Ovary (tissue), 10 donors: ENCODE measurements around the gene RPL37. TPM values are rescaled to one million over a fixed set of nuclear protein-coding genes. Genes with fewer than 3 reads are reported as not detected.
A peak's percentile ranks its signal among the peaks of the same experiment; 100 is the strongest.
"Not testable (repeated sequence)": the region's sequence is repeated elsewhere in the genome, so short reads cannot be mapped to it uniquely, and the experiment has no call there.

Source experiments
- DNase-seq, 5 donors: peaks; one replicate each; pipeline ENCODE4 v3.0.0-alpha.2; 2019 to 2020
- H3K27ac ChIP-seq, 2 donors: fragments of 200-600 bp; one replicate each; pipeline versions ENCODE4 v1.5.1 to v1.8.0; 2019 to 2022
- H3K27me3 ChIP-seq: fragments of 200-600 bp; one replicate; pipeline ENCODE4 v1.8.0; 2022
- H3K36me3 ChIP-seq: fragments of 200-600 bp; sonication (generic); one replicate; pipeline ENCODE4 v1.5.1; 2019
- H3K4me1 ChIP-seq: one replicate; pipeline ENCODE4 v1.8.1; 2013; ENCODE audit warnings: mild to moderate bottlenecking, moderate library complexity; ENCODE audit not compliant: insufficient read depth
- H3K4me3 ChIP-seq: fragments of 200-600 bp; sonication (generic); one replicate; pipeline ENCODE4 v1.5.1; 2017
- H3K9me3 ChIP-seq, 2 donors: fragments of 200-600 bp in 1 of 2; sonication (generic) in 1 of 2; one replicate each; pipeline versions ENCODE4 v1.5.1 to v1.8.1; 2013 to 2019; ENCODE audit warnings: mild to moderate bottlenecking in 1 of 2, moderate library complexity in 1 of 2
- CTCF ChIP-seq, 3 donors: fragments of 450-650 bp in 2 of 3; fragments of 200-600 bp in 1 of 3; IDR thresholded peaks; one replicate each; pipeline versions ENCODE4 v1.5.1 to v1.8.0; 2016 to 2022; ENCODE audit warnings: antibody characterized with exemption in 3 of 3, mild to moderate bottlenecking in 1 of 3
- EP300 ChIP-seq: sonication (generic); formaldehyde crosslinking; IDR thresholded peaks from one replicate; pipeline ENCODE4 v1.6.1; 2017; ENCODE audit warnings: antibody characterized with exemption
- POLR2A ChIP-seq: fragments of 450-650 bp; IDR thresholded peaks from one replicate; pipeline ENCODE4 v1.6.1; 2017; ENCODE audit warnings: antibody characterized with exemption, mild to moderate bottlenecking, moderate library complexity
- WGBS, 3 donors: extraction: QIAGEN DNeasy Blood & Tissue Kit in 1 of 3; methylation state at CpG; one replicate each; pipeline versions ENCODE4 v1.1.5 to v1.1.7; 2013 to 2017; 5-methylcytosine and 5-hydroxymethylcytosine counted together
- intact Hi-C, 4 donors: fragments of 100-400 bp; cut with DNase I; formaldehyde crosslinking; loops; one replicate each; pipeline versions ENCODE4 v1.11.0 to v1.15.1; 2022 to 2023
- long read RNA-seq, 3 donors: library from polyadenylated mRNA in 2 of 3; unstranded in 2 of 3; transcript quantifications; one replicate each; pipeline ENCODE4 v2.0.0 and lab custom pipeline, GENCODE V29; 2021 to 2026
- polyA plus RNA-seq, 2 donors: library from polyadenylated mRNA; stranded (reverse); fragments of 200-250 nt in 1 of 2; fragments of 350-450 nt in 1 of 2; fragmentation: Illumina TruSeq in 1 of 2; extraction: RNeasy Lipid Tissue Mini Kit (QIAGEN cat#74804) in 1 of 2; gene quantifications; one replicate each; pipeline ENCODE4 v1.2.3, GENCODE V29; 2013 to 2014
- total RNA-seq, 7 donors: library from RNA; depleted of rRNA in 2 of 7; stranded (reverse); fragments of >200 nt in 2 of 7; fragmentation: NEBNext Ultra II Directional in 3 of 7; extraction: Animal tissue kit (Norgen Biotek cat#: 25700) in 3 of 7; gene quantifications; one replicate each; pipeline versions ENCODE4 v1.1.0 to v1.2.4, GENCODE V29; 2016 to 2023
- donor health status: DM: no; HTN: no; CAD: no; lungs with moderate emphysema.
- donor health status: DM: no; HTN: no; CAD: no.
- donor health status: Bipolar disorder and iron deficiency.
- donor health status: DM: yes; HTN: yes; CAD: no.
- donor health status: DM: no; HTN: no; CAD: no.
- donor health status: DM: yes; HTN: yes; CAD: no.

The RPL37 gene
- 1,000 to 10,000 TPM in 5 of 7 donors, 100 to 1,000 TPM in 2; 686 to 2,915 (median 2,215) TPM for total RNA-seq
- polyA plus RNA-seq, result 1,000 to 10,000 TPM; 3,355 to 4,164 TPM
- long read RNA-seq, donor 1, full-length matches to known transcripts, result 55 of 223 reads
- long read RNA-seq, donor 1, partial matches to known transcripts, result 92 of 223 reads
- long read RNA-seq, donor 1, other reads (novel, unspliced or antisense), result 76 of 223 reads
- long read RNA-seq, donor 2, full-length matches to known transcripts, result 461 of 670 reads
- long read RNA-seq, donor 2, partial matches to known transcripts, result 185 of 670 reads
- long read RNA-seq, donor 2, other reads (novel, unspliced or antisense), result 24 of 670 reads
- long read RNA-seq, donor 3, full-length matches to known transcripts, result 236 of 2,681 reads
- long read RNA-seq, donor 3, partial matches to known transcripts, result 2,427 of 2,681 reads
- long read RNA-seq, donor 3, other reads (novel, unspliced or antisense), result 18 of 2,681 reads

DNA sequence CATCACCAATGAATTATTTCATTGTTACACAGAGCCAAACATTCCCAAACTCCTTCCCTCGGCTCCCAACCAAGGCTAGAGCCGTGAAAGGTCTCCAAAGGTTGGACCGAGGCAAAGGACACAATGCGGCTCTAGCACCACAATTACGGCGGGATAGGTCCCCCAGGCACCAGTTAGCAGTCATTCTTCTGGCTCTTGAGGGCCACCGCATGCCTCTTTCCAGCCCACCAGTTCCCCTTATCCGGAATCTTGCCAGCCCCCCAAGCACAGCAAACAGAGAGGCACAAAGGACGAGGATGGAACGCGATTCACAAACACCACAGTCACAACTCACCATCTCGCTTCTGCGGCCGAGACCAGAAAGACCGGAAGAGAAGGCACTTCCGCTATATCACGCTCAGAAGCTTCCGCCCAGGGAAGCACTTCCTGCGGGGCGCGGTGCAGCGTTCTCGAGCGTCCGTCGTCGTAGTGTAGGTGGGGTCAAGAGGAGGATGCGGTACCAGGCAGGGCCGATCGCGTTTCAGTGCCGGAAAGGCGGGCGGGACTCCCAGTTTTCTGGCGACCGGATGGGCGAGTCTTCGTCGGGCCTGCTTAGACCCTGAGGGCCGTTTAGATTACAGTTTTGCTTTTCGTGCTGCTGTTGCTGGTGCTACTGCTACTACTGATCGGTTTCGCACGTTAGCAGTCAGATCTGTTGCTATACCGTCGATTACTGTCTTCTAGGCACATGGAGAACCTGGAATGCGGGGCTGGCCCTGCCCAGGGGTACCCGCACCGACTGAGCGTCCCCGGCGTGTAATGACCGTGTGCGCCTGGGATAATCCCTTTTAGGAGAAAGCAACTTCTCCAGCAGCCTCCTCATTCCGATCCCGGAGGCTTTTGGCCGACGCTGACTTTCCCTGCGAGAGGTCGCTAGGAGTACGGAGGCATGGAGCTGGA lies at the start of gene RPL37:
TSS of gene RPL37 (minus strand) at position 374 of the 939 bp plus-strand sequence. CDS start at position 337, 37 bp downstream.
- TF ChIP-seq POLR2A (peak; percentile 80), CTCF (IDR thresholded peaks at IDR 0.05) (no peak)
- Histone ChIP-seq H3K36me3 (no peaks in the 10 kb centered on the region), H3K4me3 (peak within 1 kb of the TSS; percentile 72), H3K4me1 (peaks cover 2% of the 10 kb centered on the region), H3K27me3 (no peaks in the 10 kb centered on the region), H3K27ac (peak within 1 kb of the TSS; percentile 90 to 92), H3K9me3 (no peaks in the 10 kb centered on the region)
- DNase-seq, result peak; percentile 95 to 97 (median 96)
- WGBS, 3 donors, result 1% methylated on average over 61 of the region's 61 CpGs
- intact Hi-C loops, result loop anchor here in 1 of 4 donors (10.0 kb wide), 1 partner anchor 80 kb away; the partner anchor contains the start of gene TTC33

DNA sequence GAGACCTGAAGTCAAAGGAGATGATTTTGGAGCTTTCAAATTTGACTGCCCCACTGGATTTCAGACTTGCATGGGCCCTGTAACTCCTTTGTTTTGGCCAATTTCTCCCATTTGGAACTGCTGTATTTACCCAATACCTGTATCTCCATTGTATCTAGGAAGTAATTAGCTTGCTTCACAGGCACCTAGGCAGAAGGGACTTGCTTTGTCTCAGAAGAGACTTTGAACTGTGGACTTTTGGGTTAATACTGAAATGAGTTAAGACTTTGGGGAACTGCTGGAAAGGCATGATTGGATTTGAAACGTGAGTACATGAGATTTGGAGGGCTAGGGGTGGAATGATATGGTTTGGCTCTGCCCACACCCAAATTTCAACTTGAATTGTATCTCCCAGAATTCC lies 48.0 kb upstream of the RPL37 start:
- intact Hi-C loops, result loop anchor here in 1 of 4 donors (5.0 kb wide), 1 partner anchor 131 kb away; no protein-coding TSS in a partner anchor

DNA sequence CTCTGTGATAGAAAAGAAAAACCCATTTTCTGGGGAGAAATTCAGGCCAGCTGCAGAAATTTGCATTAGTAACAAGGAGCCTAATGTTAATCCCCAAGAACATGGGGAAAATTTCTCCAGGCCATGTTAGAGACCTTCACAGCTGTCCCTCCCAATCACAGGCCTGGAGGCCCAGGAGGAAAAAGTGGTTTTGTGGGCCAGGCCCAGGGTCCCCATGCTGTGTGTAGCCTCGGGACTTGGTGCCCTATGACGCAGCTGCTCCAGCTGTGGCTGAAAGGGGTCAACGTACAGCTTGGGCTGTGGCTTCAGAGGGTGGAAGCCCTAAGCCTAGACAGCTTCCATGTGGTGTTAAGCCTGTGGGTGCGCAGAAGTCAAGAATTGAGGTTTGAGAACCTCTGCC lies 47.3 kb upstream of the RPL37 start:
- no peak for DNase-seq
- H3K4me1 ChIP-seq, result no peaks in the 10 kb centered on the region
- intact Hi-C loops, result loop anchor here in 1 of 4 donors (5.0 kb wide), 1 partner anchor 130 kb away; no protein-coding TSS in a partner anchor
- H3K27me3 ChIP-seq, result no peaks in the 10 kb centered on the region
- 88 to 94% (median 94%) methylated on average over 4 of the region's 4 CpGs for WGBS, 3 donors
- no peaks in the 10 kb centered on the region for H3K9me3 ChIP-seq
- H3K27ac ChIP-seq, result no peak overlapping the region
- no peaks in the 10 kb centered on the region for H3K36me3 ChIP-seq
- TF ChIP-seq POLR2A (no peak), EP300 (no peak), CTCF (IDR thresholded peaks at IDR 0.05) (no peak)
- no peak overlapping the region for H3K4me3 ChIP-seq

More for the DNA sequence above, 48.0 kb upstream of the RPL37 start:
- 38 to 54% (median 44%) methylated on average over 1 of the region's 1 CpG for WGBS, 3 donors
- not testable (repeated sequence) for H3K4me1 ChIP-seq, H3K36me3 ChIP-seq, H3K27me3 ChIP-seq, H3K4me3 ChIP-seq, H3K9me3 ChIP-seq, H3K27ac ChIP-seq, DNase-seq

DNA sequence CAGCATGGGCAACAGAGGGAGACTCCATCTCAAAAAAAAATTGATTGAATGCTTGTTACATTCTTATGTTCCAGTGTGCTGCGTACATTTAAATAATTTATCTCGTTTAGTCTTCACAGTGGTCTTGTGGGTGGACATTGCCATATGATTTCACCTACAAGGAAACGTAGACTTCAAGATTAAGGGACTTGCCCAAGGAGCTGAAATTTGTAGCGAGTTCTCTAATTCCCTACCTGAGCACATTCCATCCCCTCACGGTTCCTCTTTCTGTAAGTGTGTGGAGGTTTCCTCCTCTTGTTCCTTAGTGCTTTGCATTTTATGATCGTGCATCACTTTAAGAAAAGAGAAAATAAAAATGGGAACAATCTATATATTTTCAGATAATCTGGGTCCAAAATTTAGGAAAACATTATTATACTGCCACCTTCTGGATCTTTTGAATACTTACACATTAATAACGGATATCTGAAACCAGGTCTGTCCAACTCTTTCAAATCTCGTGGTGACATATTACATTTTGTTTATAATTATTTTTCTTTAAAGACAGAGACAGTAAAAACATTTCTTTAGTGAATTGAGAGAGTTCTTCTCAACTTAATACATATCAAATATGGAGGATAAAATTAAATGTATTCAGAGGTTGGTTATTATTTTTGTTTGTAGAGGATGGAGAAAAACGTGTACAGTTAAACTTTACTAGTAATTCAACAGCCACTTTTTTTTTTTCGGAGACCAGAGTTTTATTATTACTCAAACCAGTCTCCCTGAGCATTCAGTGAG lies 44.3 kb upstream of the RPL37 start:
- Histone ChIP-seq H3K27me3 (no peaks in the 10 kb centered on the region), H3K36me3 (no peaks in the 10 kb centered on the region), H3K4me3 (no peak overlapping the region), H3K4me1 (no peaks in the 10 kb centered on the region), H3K9me3 (no peaks in the 10 kb centered on the region), H3K27ac (no peak overlapping the region)
- DNase-seq, result no peak
- TF ChIP-seq EP300 (no peak), CTCF (IDR thresholded peaks at IDR 0.05) (peak in 2 of 3 donors; percentile 38 to 39)
- intact Hi-C loops, result loop anchor here in 1 of 4 donors (10.0 kb wide), 1 partner anchor 125 kb away; the partner anchor contains the start of gene TTC33
- 20 to 27% (median 21%) methylated on average over 10 of the region's 10 CpGs for WGBS, 3 donors
